ENCODE data around the gene NCBP2L.

The NCBP2L gene

GRCh38 chrX:107750263-107750662 is 27.3 kb upstream of the NCBP2L start:
- DNase-seq (ENCODE audit: low spot score): no peak
- no peak for TF ChIP-seq CTCF (IDR thresholded peaks at IDR 0.05; ENCODE audit: extremely low read depth, insufficient read depth, missing control alignments)
- in situ Hi-C loops (cut with MboI; ENCODE audit: low pct_unique_long_range_greater_than_20kb, low sequenced_read_pairs, unreplicated experiment): no loop called here

- no peak for DNase-seq (ENCODE audit: low spot score)
- in situ Hi-C loops (cut with MboI; ENCODE audit: low pct_unique_long_range_greater_than_20kb, low sequenced_read_pairs, unreplicated experiment): no loop called here
- TF ChIP-seq CTCF (IDR thresholded peaks at IDR 0.05; ENCODE audit: extremely low read depth, insufficient read depth, missing control alignments): no peak
Measured at GRCh38 chrX:107750861-107751445, 26.6 kb upstream of the NCBP2L start.

GRCh38 chrX:107752043-107752442 is 25.5 kb upstream of the NCBP2L start:
- in situ Hi-C loops (cut with MboI; ENCODE audit: low pct_unique_long_range_greater_than_20kb, low sequenced_read_pairs, unreplicated experiment): no loop called here
- no peak for DNase-seq (ENCODE audit: low spot score)
- TF ChIP-seq CTCF (IDR thresholded peaks at IDR 0.05; ENCODE audit: extremely low read depth, insufficient read depth, missing control alignments): no peak

DNA sequence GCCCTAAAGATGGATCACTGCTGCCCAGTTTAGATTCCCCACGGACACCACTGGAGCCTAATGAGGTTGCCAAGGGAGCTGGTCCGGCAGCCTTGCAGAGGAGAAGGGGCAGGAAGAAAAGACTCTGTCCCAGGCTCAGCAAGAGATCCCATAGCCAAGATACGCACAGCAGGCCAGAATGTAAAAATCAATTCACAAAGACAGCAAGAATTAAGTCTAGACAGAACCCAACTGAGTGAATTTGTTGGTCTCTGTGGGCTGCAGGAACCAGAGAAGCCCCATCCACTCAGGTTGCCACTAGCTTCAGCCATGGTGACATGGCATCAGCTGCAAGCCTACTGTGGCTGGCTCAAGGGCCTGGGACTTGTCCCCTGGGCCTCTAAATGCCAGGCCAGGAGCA is 24.8 kb upstream of the NCBP2L start:
- in situ Hi-C loops (cut with MboI; ENCODE audit: low pct_unique_long_range_greater_than_20kb, low sequenced_read_pairs, unreplicated experiment): no loop called here
- DNase-seq (ENCODE audit: low spot score): no peak
- no peak for TF ChIP-seq CTCF (IDR thresholded peaks at IDR 0.05; ENCODE audit: extremely low read depth, insufficient read depth, missing control alignments)

- TF ChIP-seq CTCF (IDR thresholded peaks at IDR 0.05; ENCODE audit: extremely low read depth, insufficient read depth, missing control alignments): no peak
Measured at GRCh38 chrX:107753187-107753586, 24.3 kb upstream of the NCBP2L start.

GRCh38 chrX:107755721-107756120 is 21.8 kb upstream of the NCBP2L start:
- in situ Hi-C loops (cut with MboI; ENCODE audit: low pct_unique_long_range_greater_than_20kb, low sequenced_read_pairs, unreplicated experiment): no loop called here
- DNase-seq (ENCODE audit: low spot score): no peak
- TF ChIP-seq CTCF (IDR thresholded peaks at IDR 0.05; ENCODE audit: extremely low read depth, insufficient read depth, missing control alignments): no peak

More at GRCh38 chrX:107753187-107753586, 24.3 kb upstream of the NCBP2L start:
- no peak for DNase-seq (ENCODE audit: low spot score)
- in situ Hi-C loops (cut with MboI; ENCODE audit: low pct_unique_long_range_greater_than_20kb, low sequenced_read_pairs, unreplicated experiment): no loop called here
